CMK (cell line): ENCODE results near the gene NARF.
"Not testable (repeated sequence)": the region's sequence is repeated elsewhere in the genome, so short reads cannot be mapped to it uniquely, and the experiment has no call there.

Experiments used
- DNase-seq: peaks from one replicate; pipeline ENCODE4 v3.0.0-alpha.2; 2010; ENCODE audit warnings: low read depth

NARF gene

GRCh38 chr17:82447876-82448275, 10.7 kb upstream of the NARF start:
- DNase-seq: no peak

- no peak for DNase-seq
Measured at GRCh38 chr17:82449131-82449882, 9.2 kb upstream of the NARF start.

- DNase-seq: no peak
Measured at GRCh38 chr17:82449883-82450356, 8.6 kb upstream of the NARF start.

GRCh38 chr17:82450357-82451106, 8.0 kb upstream of the NARF start, which contains the start of gene CYBC1:
CYBC1 (minus strand) TSS chr17:82450752; CDS start chr17:82449254, 1,498 bp downstream.
- peak; percentile 79 for DNase-seq

GRCh38 chr17:82452162-82452561, 6.4 kb upstream of the NARF start:
- no peak for DNase-seq

- not testable (repeated sequence) for DNase-seq
Measured at GRCh38 chr17:82453151-82453550, 5.4 kb upstream of the NARF start.

GRCh38 chr17:82453706-82454105, 4.8 kb upstream of the NARF start:
- not testable (repeated sequence) for DNase-seq

- DNase-seq: no peak
Measured at GRCh38 chr17:82457073-82457928, 1.2 kb upstream of the NARF start.

- DNase-seq: no peak
Measured at GRCh38 chr17:82457929-82458178, 687 bp upstream of the NARF start.

- no peak for DNase-seq
Measured at GRCh38 chr17:82458885-82459424, 414 bp downstream of the NARF start.

GRCh38 chr17:82459936-82460335, 1.4 kb downstream of the NARF start:
- not testable (repeated sequence) for DNase-seq

GRCh38 chr17:82461827-82462524, 3.4 kb downstream of the NARF start:
- peak; percentile 58 for DNase-seq

GRCh38 chr17:82463391-82463790, 4.8 kb downstream of the NARF start:
- DNase-seq: no peak

GRCh38 chr17:82463925-82464566, 5.5 kb downstream of the NARF start:
- no peak for DNase-seq

GRCh38 chr17:82464567-82464929, 6.0 kb downstream of the NARF start:
- DNase-seq: no peak

GRCh38 chr17:82465023-82465603, 6.6 kb downstream of the NARF start:
- DNase-seq: no peak

- DNase-seq: no peak
Measured at GRCh38 chr17:82468692-82469091, 10.2 kb downstream of the NARF start.

GRCh38 chr17:82470065-82470464, 11.5 kb downstream of the NARF start:
- DNase-seq: no peak

GRCh38 chr17:82474223-82475010, 15.9 kb downstream of the NARF start:
- no peak for DNase-seq

GRCh38 chr17:82475458-82475857, 16.9 kb downstream of the NARF start:
- no peak for DNase-seq
